Mucosa of gallbladder (tissue), 1 donor: Measurements from ENCODE around the gene ZCCHC7. TPM values are rescaled to one million over a fixed set of nuclear protein-coding genes. Genes with fewer than 3 reads are reported as not detected.

Source experiments
- DNase-seq: peaks from one replicate; pipeline ENCODE4 v3.0.0-alpha.2; 2020; ENCODE audit warnings: low spot score
- total RNA-seq: library from RNA; stranded (reverse); gene quantifications from one replicate; pipeline ENCODE4 v1.2.1, GENCODE V29; 2021
- donor health status: DM: no; HTN: no; CAD: no.

The ZCCHC7 gene
- total RNA-seq, 1 donor from 2014 or later, result 16.5 TPM

GRCh38 chr9:37336150-37336549 lies 215.8 kb downstream of the ZCCHC7 start:
- DNase-seq, result no peak

- no peak for DNase-seq
Measured at GRCh38 chr9:37337301-37337890, 217.0 kb downstream of the ZCCHC7 start.

GRCh38 chr9:37338218-37338617 lies 217.8 kb downstream of the ZCCHC7 start:
- no peak for DNase-seq

GRCh38 chr9:37339923-37340322 lies 219.5 kb downstream of the ZCCHC7 start:
- no peak for DNase-seq

- no peak for DNase-seq
Measured at GRCh38 chr9:37340961-37341360, 220.6 kb downstream of the ZCCHC7 start.

- DNase-seq, result no peak
Measured at GRCh38 chr9:37341704-37342103, 221.3 kb downstream of the ZCCHC7 start.

GRCh38 chr9:37342493-37342892 lies 222.1 kb downstream of the ZCCHC7 start:
- no peak for DNase-seq

- no peak for DNase-seq
Measured at GRCh38 chr9:37342895-37343294, 222.5 kb downstream of the ZCCHC7 start.

GRCh38 chr9:37343724-37344123 lies 223.3 kb downstream of the ZCCHC7 start:
- no peak for DNase-seq

- no peak for DNase-seq
Measured at GRCh38 chr9:37345038-37345437, 224.7 kb downstream of the ZCCHC7 start.

GRCh38 chr9:37348917-37349316 lies 228.5 kb downstream of the ZCCHC7 start:
- DNase-seq, result no peak

GRCh38 chr9:37350486-37351190 lies 230.3 kb downstream of the ZCCHC7 start:
- no peak for DNase-seq

GRCh38 chr9:37353791-37354190 lies 233.4 kb downstream of the ZCCHC7 start:
- DNase-seq, result no peak

- no peak for DNase-seq
Measured at GRCh38 chr9:37362430-37362829, 242.1 kb downstream of the ZCCHC7 start.

- no peak for DNase-seq
Measured at GRCh38 chr9:37363124-37363523, 242.8 kb downstream of the ZCCHC7 start.

GRCh38 chr9:37364136-37364535 lies 243.8 kb downstream of the ZCCHC7 start:
- no peak for DNase-seq

- no peak for DNase-seq
Measured at GRCh38 chr9:37364751-37365360, 244.5 kb downstream of the ZCCHC7 start.

- DNase-seq, result no peak
Measured at GRCh38 chr9:37369671-37370070, 249.3 kb downstream of the ZCCHC7 start.

- no peak for DNase-seq
Measured at GRCh38 chr9:37370282-37370681, 249.9 kb downstream of the ZCCHC7 start.

GRCh38 chr9:37370968-37371563 lies 250.7 kb downstream of the ZCCHC7 start:
- no peak for DNase-seq

GRCh38 chr9:37371565-37372464 lies 251.4 kb downstream of the ZCCHC7 start:
- no peak for DNase-seq

- DNase-seq, result no peak
Measured at GRCh38 chr9:37372839-37373238, 252.5 kb downstream of the ZCCHC7 start.
